H9 (cell line): ENCODE data around the gene DTNB. TPM values are rescaled to one million over a fixed set of nuclear protein-coding genes. Genes with fewer than 3 reads are reported as not detected.

ENCODE experiments used
- DNase-seq: peaks from one replicate; pipeline ENCODE4 v3.0.0-alpha.2; 2017
- H2AFZ ChIP-seq: one replicate; pipeline ENCODE4 v1.6.1; 2013; ENCODE audit warnings: mild to moderate bottlenecking, low read length, control low read depth, moderate library complexity
- H2AK5ac ChIP-seq: 2 replicates; pipeline ENCODE4 v1.6.1; 2013; ENCODE audit warnings: low read length, control low read depth, mixed read lengths; ENCODE audit not compliant: insufficient read length
- H2BK120ac ChIP-seq: one replicate; pipeline ENCODE4 v1.6.1; 2013; ENCODE audit warnings: low read depth, mild to moderate bottlenecking, low read length, control low read depth, inconsistent platforms; ENCODE audit not compliant: poor library complexity, severe bottlenecking
- H2BK12ac ChIP-seq: 2 replicates; pipeline ENCODE4 v1.6.1; 2013; ENCODE audit warnings: low read length, control low read depth, mixed read lengths, low read depth; ENCODE audit not compliant: insufficient read length
- H2BK15ac ChIP-seq: 2 replicates; pipeline ENCODE4 v1.6.1; 2013; ENCODE audit warnings: low read depth, low read length, control low read depth
- H2BK20ac ChIP-seq: one replicate; pipeline ENCODE4 v1.6.1; 2013; ENCODE audit warnings: low read depth, mild to moderate bottlenecking, low read length, control low read depth, inconsistent platforms; ENCODE audit not compliant: poor library complexity, severe bottlenecking
- H2BK5ac ChIP-seq: 2 replicates; pipeline ENCODE4 v1.6.1; 2013; ENCODE audit warnings: low read length, control low read depth, mixed read lengths; ENCODE audit not compliant: insufficient read length
- H3K14ac ChIP-seq: 2 replicates; pipeline ENCODE4 v1.6.1; 2013; ENCODE audit warnings: low read length, control low read depth; ENCODE audit not compliant: insufficient read depth
- H3K18ac ChIP-seq: 2 replicates; pipeline ENCODE4 v1.6.1; 2013; ENCODE audit warnings: low read depth, mild to moderate bottlenecking, mixed read lengths, low read length, control low read depth; ENCODE audit not compliant: insufficient read length
- H3K23ac ChIP-seq: 2 replicates; pipeline ENCODE4 v1.6.1; 2013; ENCODE audit warnings: low read length, control low read depth, mixed read lengths, low read depth; ENCODE audit not compliant: insufficient read length
- H3K23me2 ChIP-seq: 2 replicates; pipeline ENCODE4 v1.6.1; 2013; ENCODE audit warnings: low read depth, mild to moderate bottlenecking, mixed read lengths, low read length, control low read depth; ENCODE audit not compliant: insufficient read length, poor library complexity, severe bottlenecking
- H3K27ac ChIP-seq: 2 replicates; pipeline ENCODE4 v1.5.1; 2013; ENCODE audit warnings: low read length, control low read depth, mixed read lengths, low read depth; ENCODE audit not compliant: insufficient read length
- H3K27me3 ChIP-seq: 2 replicates; pipeline ENCODE4 v1.6.1; 2013; ENCODE audit warnings: low read length, control low read depth, inconsistent platforms; ENCODE audit not compliant: insufficient read depth
- H3K4ac ChIP-seq: 2 replicates; pipeline ENCODE4 v1.6.1; 2013; ENCODE audit warnings: low read depth, mild to moderate bottlenecking, control low read depth, inconsistent platforms, low read length, moderate library complexity
- H3K4me1 ChIP-seq: 2 replicates; pipeline ENCODE4 v1.6.1; 2013; ENCODE audit warnings: low read length, control low read depth, inconsistent platforms; ENCODE audit not compliant: insufficient read depth
- H3K4me2 ChIP-seq: 2 replicates; pipeline ENCODE4 v1.6.1; 2013; ENCODE audit warnings: low read length, control low read depth, mixed read lengths; ENCODE audit not compliant: insufficient read length, insufficient read depth
- H3K56ac ChIP-seq: 2 replicates; pipeline ENCODE4 v1.6.1; 2013; ENCODE audit warnings: low read depth, mild to moderate bottlenecking, mixed read lengths, low read length, control low read depth; ENCODE audit not compliant: insufficient read length
- H3K79me1 ChIP-seq: 2 replicates; pipeline ENCODE4 v1.6.1; 2013; ENCODE audit warnings: low read depth, mild to moderate bottlenecking, moderate library complexity, low read length, control low read depth, inconsistent platforms; ENCODE audit not compliant: insufficient read depth, poor library complexity, severe bottlenecking
- H3K79me2 ChIP-seq: 2 replicates; pipeline ENCODE4 v1.6.1; 2013; ENCODE audit warnings: low read length, control low read depth, inconsistent platforms; ENCODE audit not compliant: insufficient read depth
- H3K9ac ChIP-seq: 2 replicates; pipeline ENCODE4 v1.6.1; 2013; ENCODE audit warnings: low read length, control low read depth, mixed read lengths; ENCODE audit not compliant: insufficient read length; ENCODE audit errors: extremely low read depth
- H3K9me3 ChIP-seq: one replicate; pipeline ENCODE4 v1.6.1; 2013; ENCODE audit warnings: low read depth, low read length, inconsistent platforms; ENCODE audit not compliant: control insufficient read depth
- H3T11ph ChIP-seq: one replicate; pipeline ENCODE4 v1.6.1; 2013; ENCODE audit warnings: mild to moderate bottlenecking, low read length, control low read depth, inconsistent platforms
- H4K20me1 ChIP-seq: one replicate; pipeline ENCODE4 v1.6.1; 2013; ENCODE audit not compliant: control insufficient read depth, insufficient read length, insufficient read depth
- H4K5ac ChIP-seq: 2 replicates; pipeline ENCODE4 v1.6.1; 2013; ENCODE audit warnings: low read depth, mild to moderate bottlenecking, mixed read lengths, low read length, control low read depth; ENCODE audit not compliant: insufficient read length
- H4K8ac ChIP-seq: replicated peaks from 2 replicates; pipeline ENCODE4 v1.6.1; 2013; ENCODE audit warnings: low read length, control low read depth, mixed read lengths, low read depth; ENCODE audit not compliant: insufficient read length
- H4K91ac ChIP-seq: 2 replicates; pipeline ENCODE4 v1.6.1; 2013; ENCODE audit warnings: low read depth, mild to moderate bottlenecking, moderate library complexity, mixed read lengths, low read length, control low read depth; ENCODE audit not compliant: insufficient read length
- H3K27ac Mint-ChIP-seq, 3 experiments: 2 replicates in 2 of 3; 3 replicates in 1 of 3; pipeline ENCODE4 v1.8.0; 2020 to 2021; ENCODE audit warnings: mixed read lengths in 3 of 3, mild to moderate bottlenecking in 1 of 3, moderate library complexity in 1 of 3
- H3K27me3 Mint-ChIP-seq: 2 replicates; pipeline ENCODE4 v1.8.0; 2021; ENCODE audit warnings: low read depth, mild to moderate bottlenecking, moderate library complexity, mixed read lengths
- H3K36me3 Mint-ChIP-seq, 3 experiments: 2 replicates in 2 of 3; 3 replicates in 1 of 3; pipeline ENCODE4 v1.8.0; 2020 to 2021; ENCODE audit warnings: low read depth in 3 of 3, mixed read lengths in 3 of 3; ENCODE audit not compliant: insufficient read depth in 1 of 3
- H3K4me1 Mint-ChIP-seq, 2 experiments: 2 replicates each; pipeline ENCODE4 v1.8.0; 2020; ENCODE audit warnings: mixed read lengths in 2 of 2
- H3K4me3 Mint-ChIP-seq, 2 experiments: 2 replicates in 1 of 2; 3 replicates in 1 of 2; pipeline ENCODE4 v1.8.0; 2020 to 2021; ENCODE audit warnings: mild to moderate bottlenecking in 2 of 2, mixed read lengths in 2 of 2, moderate library complexity in 1 of 2
- H3K9me3 Mint-ChIP-seq, 2 experiments: 2 replicates in 1 of 2; 3 replicates in 1 of 2; pipeline ENCODE4 v1.8.0; 2020; ENCODE audit warnings: mild to moderate bottlenecking in 2 of 2, mixed read lengths in 2 of 2, moderate library complexity in 1 of 2
- CTCF ChIP-seq: fragments of 200-600 bp; sonication (generic); conservative IDR thresholded peaks from 3 replicates; pipeline ENCODE4 v1.8.0; 2021; ENCODE audit warnings: antibody characterized with exemption, mild to moderate bottlenecking
- WGBS: extraction: QIAGEN DNeasy Blood & Tissue Kit; methylation state at CpG from one replicate; pipeline ENCODE4 v1.1.7; 2013; ENCODE audit warnings: missing lambda C conversion rate, low lambda C conversion rate, mixed read lengths; ENCODE audit not compliant: insufficient read length; ENCODE audit errors: extremely low coverage; 5-methylcytosine and 5-hydroxymethylcytosine counted together
- total RNA-seq: library from RNA; stranded (reverse); gene quantifications from 2 replicates; pipeline ENCODE4 v1.2.1, GENCODE V29; 2021

Gene DTNB
- total RNA-seq, 1 experiment from 2014 or later = 26.7 TPM

DNA sequence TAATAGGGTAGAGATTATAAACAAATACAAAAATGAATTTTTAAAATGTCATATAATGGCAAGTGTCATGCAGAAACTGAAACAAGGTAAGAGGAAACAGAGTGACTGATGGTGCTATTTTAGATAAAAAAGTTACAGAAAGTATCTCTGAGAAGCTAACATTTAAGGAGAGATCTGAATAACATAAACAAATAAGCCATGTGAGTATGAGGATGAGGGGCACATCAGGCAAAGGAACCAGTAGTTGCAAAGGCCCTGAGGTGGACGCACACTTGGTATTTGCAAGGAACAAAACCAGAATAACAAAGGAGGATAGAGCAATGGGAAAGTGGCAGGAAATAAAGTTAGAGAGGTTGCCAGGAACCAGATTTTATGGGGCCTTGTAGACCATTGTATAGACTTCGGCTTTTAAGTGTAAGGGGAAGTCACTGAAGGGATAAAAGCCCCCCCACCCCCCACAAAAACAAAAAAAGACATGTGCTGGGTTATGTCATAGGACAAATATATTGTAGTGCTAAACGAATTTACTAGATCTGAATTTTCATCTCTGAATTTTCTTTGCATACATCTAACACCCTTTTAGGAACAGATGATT lies 159.2 kb downstream of the DTNB start:
- no peak for DNase-seq
- Histone ChIP-seq H3K27me3 (no peaks in the 10 kb centered on the region), H3K23me2 (no peaks in the 10 kb centered on the region), H4K8ac (no peak overlapping the region), H3K14ac (no peak overlapping the region), H3K9ac (no peak overlapping the region), H4K20me1 (no peaks in the 10 kb centered on the region), H2BK12ac (no peak overlapping the region), H3K18ac (no peak overlapping the region), H3K23ac (no peak overlapping the region), H2AFZ (no peak overlapping the region), H4K91ac (no peak overlapping the region), H3K79me2 (no peaks in the 10 kb centered on the region), H3T11ph (no peak overlapping the region), H3K9me3 (no peaks in the 10 kb centered on the region), H3K4ac (no peak overlapping the region), H3K4me2 (no peak overlapping the region), H4K5ac (no peak overlapping the region), H2BK5ac (no peak overlapping the region), H3K79me1 (no peaks in the 10 kb centered on the region), H3K4me1 (no peaks in the 10 kb centered on the region), H2BK120ac (no peak overlapping the region), H2BK20ac (no peak overlapping the region), H3K27ac (no peak overlapping the region), H2AK5ac (no peak overlapping the region), H3K56ac (no peak overlapping the region), H2BK15ac (no peak overlapping the region)
- WGBS = no CpG with 5 or more reads among the region's 3 CpGs
- peaks cover 0 to 2% (median 0%) of the 10 kb centered on the region in 3 experiments; a peak in 3 of 7 replicates for H3K36me3 Mint-ChIP-seq
- no peaks in the 10 kb centered on the region for H3K9me3 Mint-ChIP-seq
- H3K4me3 Mint-ChIP-seq = no peak overlapping the region
- TF ChIP-seq CTCF = no peak
- peaks cover 5 to 8% of the 10 kb centered on the region in 2 experiments; a peak in 3 of 4 replicates for H3K4me1 Mint-ChIP-seq
- H3K27me3 Mint-ChIP-seq = no peaks in the 10 kb centered on the region
- H3K27ac Mint-ChIP-seq = 0 out of 7 replicates have a peak overlapping the region, but pooled peaks of 1 of the 3 experiments have one; percentile 0
